ENCODE results near the gene LRATD1.

LRATD1 gene

GRCh38 chr2:14650066-14650465 is 17.5 kb downstream of the LRATD1 start:
- TF ChIP-seq CTCF (IDR thresholded peaks at IDR 0.05) = no peak

GRCh38 chr2:14654835-14655282 is 22.3 kb downstream of the LRATD1 start:
- TF ChIP-seq CTCF (IDR thresholded peaks at IDR 0.05) = no peak

GRCh38 chr2:14656146-14656545 is 23.6 kb downstream of the LRATD1 start:
- no peak for TF ChIP-seq CTCF (IDR thresholded peaks at IDR 0.05)

- TF ChIP-seq CTCF (IDR thresholded peaks at IDR 0.05) = no peak
Measured at GRCh38 chr2:14661163-14661562, 28.6 kb downstream of the LRATD1 start.

GRCh38 chr2:14673351-14673875 is 40.9 kb downstream of the LRATD1 start:
- TF ChIP-seq CTCF (IDR thresholded peaks at IDR 0.05) = no peak

- TF ChIP-seq CTCF (IDR thresholded peaks at IDR 0.05) = no peak
Measured at GRCh38 chr2:14675489-14675888, 43.0 kb downstream of the LRATD1 start.

GRCh38 chr2:14676371-14676770 is 43.9 kb downstream of the LRATD1 start:
- TF ChIP-seq CTCF (IDR thresholded peaks at IDR 0.05) = no peak

GRCh38 chr2:14677039-14677438 is 44.5 kb downstream of the LRATD1 start:
- TF ChIP-seq CTCF (IDR thresholded peaks at IDR 0.05) = no peak
